Neural crest cell (in vitro differentiated cells): ENCODE results near the gene WASHC2A. TPM values are rescaled to one million over a fixed set of nuclear protein-coding genes. Genes with fewer than 3 reads are reported as not detected.
"Not testable (repeated sequence)": the region's sequence is repeated elsewhere in the genome, so short reads cannot be mapped to it uniquely, and the experiment has no call there.

Experiments used
- DNase-seq: peaks from one replicate; pipeline ENCODE4 v3.0.0; 2021; ENCODE audit warnings: low read depth, mixed read lengths, low spot score
- H3K27ac Mint-ChIP-seq: one replicate; pipeline ENCODE4 v1.8.0; 2021; ENCODE audit warnings: mild to moderate bottlenecking, mixed read lengths; ENCODE audit not compliant: unreplicated experiment
- H3K27me3 Mint-ChIP-seq: 2 replicates; pipeline ENCODE4 v1.8.0; 2021; ENCODE audit warnings: low read depth, mild to moderate bottlenecking, mixed read lengths
- H3K36me3 Mint-ChIP-seq: 2 replicates; pipeline ENCODE4 v1.8.0; 2021; ENCODE audit warnings: low read depth, mild to moderate bottlenecking, mixed read lengths
- H3K4me1 Mint-ChIP-seq: 2 replicates; pipeline ENCODE4 v1.8.0; 2021; ENCODE audit warnings: mixed read lengths
- H3K4me3 Mint-ChIP-seq: one replicate; pipeline ENCODE4 v1.8.0; 2021; ENCODE audit warnings: mild to moderate bottlenecking, mixed read lengths
- H3K9me3 Mint-ChIP-seq: 2 replicates; pipeline ENCODE4 v1.8.0; 2021; ENCODE audit warnings: mixed read lengths
- long read RNA-seq: library from polyadenylated mRNA; unstranded; transcript quantifications from one replicate; pipeline ENCODE4 v2.0.0, GENCODE V29; 2020
- total RNA-seq: library from RNA; stranded (reverse); gene quantifications from 2 replicates; pipeline ENCODE4 v1.2.1, GENCODE V29; 2021
- TF ChIP-seq, protein P1 (sequence below): fragments of 200-600 bp; sonication (generic); conservative IDR thresholded peaks from 2 replicates; pipeline ENCODE4 v1.5.0; 2021; ENCODE audit warnings: antibody characterized with exemption, mild to moderate bottlenecking

WASHC2A gene
- total RNA-seq = 38.5 and 47.5 TPM in 2 replicates
- long read RNA-seq, full-length matches to known transcripts = 4 of 68 reads
- long read RNA-seq, partial matches to known transcripts = 43 of 68 reads
- long read RNA-seq, other reads (novel, unspliced or antisense) = 21 of 68 reads

DNA sequence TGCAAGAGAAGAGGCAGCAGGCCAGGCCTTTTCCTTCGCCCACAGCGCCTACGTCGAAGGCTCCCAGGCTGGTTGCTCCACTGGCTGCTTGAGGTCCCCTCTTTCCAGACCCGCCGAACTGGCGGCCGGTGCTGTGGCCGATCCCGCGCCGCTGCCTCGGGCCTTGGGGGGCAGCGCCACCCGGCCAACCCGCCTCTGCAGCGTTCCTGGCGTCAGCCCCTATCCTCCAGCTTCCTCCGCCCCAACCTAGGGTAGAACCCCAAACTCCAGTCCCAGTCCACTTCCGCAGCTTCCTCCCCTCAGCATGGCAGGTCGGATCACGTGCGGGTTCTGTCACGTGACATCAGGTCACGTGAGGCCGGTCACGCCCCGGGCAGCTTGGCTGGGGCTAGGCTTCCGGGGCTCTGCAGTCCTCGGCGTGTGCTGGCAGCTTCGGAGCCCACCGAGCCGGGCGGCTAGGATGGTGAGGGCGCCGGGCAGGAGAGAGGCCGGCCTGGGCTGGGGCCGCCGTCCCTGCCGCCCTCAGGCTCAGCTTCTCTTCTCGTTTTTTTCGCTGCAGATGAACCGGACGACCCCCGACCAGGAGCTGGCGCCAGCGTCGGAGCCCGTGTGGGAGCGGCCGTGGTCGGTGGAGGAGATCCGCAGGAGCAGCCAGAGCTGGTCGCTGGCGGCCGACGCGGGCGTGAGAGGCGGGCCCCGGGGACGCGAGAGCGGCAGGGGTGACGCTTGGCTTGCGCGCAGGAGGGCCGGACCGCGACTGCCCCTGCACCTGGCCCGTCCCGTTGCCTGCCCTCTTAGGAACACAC lies at the start of gene WASHC2A:
Gene WASHC2A (plus strand): TSS at position 409 of the 806 bp plus-strand sequence. CDS start 52 bp downstream, at position 461.
- not testable (repeated sequence) for H3K36me3 Mint-ChIP-seq, H3K4me1 Mint-ChIP-seq, H3K9me3 Mint-ChIP-seq, H3K27ac Mint-ChIP-seq
- peak; percentile 97 for DNase-seq
- H3K27me3 Mint-ChIP-seq = peaks cover 21% of the 10 kb centered on the region
- peak within 1 kb of the TSS; percentile 85 for H3K4me3 Mint-ChIP-seq

- not testable (repeated sequence) for H3K9me3 Mint-ChIP-seq, H3K27ac Mint-ChIP-seq, H3K36me3 Mint-ChIP-seq, DNase-seq, H3K4me3 Mint-ChIP-seq, H3K27me3 Mint-ChIP-seq, H3K4me1 Mint-ChIP-seq
These were observed 48.5 kb upstream of the WASHC2A start for GRCh38 chr10:50019279-50019678.

- H3K27me3 Mint-ChIP-seq, H3K27ac Mint-ChIP-seq, DNase-seq: not testable (repeated sequence)
These were observed 47.2 kb upstream of the WASHC2A start for GRCh38 chr10:50020451-50021024.

GRCh38 chr10:50021646-50022045 lies 46.1 kb upstream of the WASHC2A start:
- no peaks in the 10 kb centered on the region for H3K27me3 Mint-ChIP-seq
- H3K27ac Mint-ChIP-seq = no peak overlapping the region
- no peak overlapping the region for H3K4me3 Mint-ChIP-seq
- TF ChIP-seq, protein P1, sequence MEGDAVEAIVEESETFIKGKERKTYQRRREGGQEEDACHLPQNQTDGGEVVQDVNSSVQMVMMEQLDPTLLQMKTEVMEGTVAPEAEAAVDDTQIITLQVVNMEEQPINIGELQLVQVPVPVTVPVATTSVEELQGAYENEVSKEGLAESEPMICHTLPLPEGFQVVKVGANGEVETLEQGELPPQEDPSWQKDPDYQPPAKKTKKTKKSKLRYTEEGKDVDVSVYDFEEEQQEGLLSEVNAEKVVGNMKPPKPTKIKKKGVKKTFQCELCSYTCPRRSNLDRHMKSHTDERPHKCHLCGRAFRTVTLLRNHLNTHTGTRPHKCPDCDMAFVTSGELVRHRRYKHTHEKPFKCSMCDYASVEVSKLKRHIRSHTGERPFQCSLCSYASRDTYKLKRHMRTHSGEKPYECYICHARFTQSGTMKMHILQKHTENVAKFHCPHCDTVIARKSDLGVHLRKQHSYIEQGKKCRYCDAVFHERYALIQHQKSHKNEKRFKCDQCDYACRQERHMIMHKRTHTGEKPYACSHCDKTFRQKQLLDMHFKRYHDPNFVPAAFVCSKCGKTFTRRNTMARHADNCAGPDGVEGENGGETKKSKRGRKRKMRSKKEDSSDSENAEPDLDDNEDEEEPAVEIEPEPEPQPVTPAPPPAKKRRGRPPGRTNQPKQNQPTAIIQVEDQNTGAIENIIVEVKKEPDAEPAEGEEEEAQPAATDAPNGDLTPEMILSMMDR = no peak
- DNase-seq = no peak
- H3K36me3 Mint-ChIP-seq = no peaks in the 10 kb centered on the region
- H3K9me3 Mint-ChIP-seq = peaks cover 4% of the 10 kb centered on the region
- H3K4me1 Mint-ChIP-seq = no peaks in the 10 kb centered on the region

More at GRCh38 chr10:50020451-50021024, 47.2 kb upstream of the WASHC2A start:
- H3K4me1 Mint-ChIP-seq, H3K4me3 Mint-ChIP-seq, H3K9me3 Mint-ChIP-seq, H3K36me3 Mint-ChIP-seq: not testable (repeated sequence)

- not testable (repeated sequence) for DNase-seq, H3K4me1 Mint-ChIP-seq, H3K9me3 Mint-ChIP-seq, H3K27ac Mint-ChIP-seq, H3K27me3 Mint-ChIP-seq, H3K36me3 Mint-ChIP-seq, H3K4me3 Mint-ChIP-seq
These were observed 42.9 kb upstream of the WASHC2A start for GRCh38 chr10:50024716-50025383.

- H3K9me3 Mint-ChIP-seq = peaks cover 4% of the 10 kb centered on the region
- H3K4me1 Mint-ChIP-seq = no peaks in the 10 kb centered on the region
- DNase-seq = no peak
- H3K27ac Mint-ChIP-seq = no peak overlapping the region
- H3K4me3 Mint-ChIP-seq = no peak overlapping the region
- no peaks in the 10 kb centered on the region for H3K27me3 Mint-ChIP-seq
- TF ChIP-seq, protein P1 = no peak
- no peaks in the 10 kb centered on the region for H3K36me3 Mint-ChIP-seq
These were observed 42.1 kb upstream of the WASHC2A start for GRCh38 chr10:50025627-50026026.

- no peak for DNase-seq
- TF ChIP-seq, protein P1 = no peak
- H3K27me3 Mint-ChIP-seq = no peaks in the 10 kb centered on the region
- H3K27ac Mint-ChIP-seq = no peak overlapping the region
- no peaks in the 10 kb centered on the region for H3K36me3 Mint-ChIP-seq
- H3K9me3 Mint-ChIP-seq = peaks cover 4% of the 10 kb centered on the region
- H3K4me1 Mint-ChIP-seq = no peaks in the 10 kb centered on the region
- no peak overlapping the region for H3K4me3 Mint-ChIP-seq
These were observed 40.6 kb upstream of the WASHC2A start for GRCh38 chr10:50027195-50027594.
